Measurements from ENCODE around the gene MOGAT2.

DNA sequence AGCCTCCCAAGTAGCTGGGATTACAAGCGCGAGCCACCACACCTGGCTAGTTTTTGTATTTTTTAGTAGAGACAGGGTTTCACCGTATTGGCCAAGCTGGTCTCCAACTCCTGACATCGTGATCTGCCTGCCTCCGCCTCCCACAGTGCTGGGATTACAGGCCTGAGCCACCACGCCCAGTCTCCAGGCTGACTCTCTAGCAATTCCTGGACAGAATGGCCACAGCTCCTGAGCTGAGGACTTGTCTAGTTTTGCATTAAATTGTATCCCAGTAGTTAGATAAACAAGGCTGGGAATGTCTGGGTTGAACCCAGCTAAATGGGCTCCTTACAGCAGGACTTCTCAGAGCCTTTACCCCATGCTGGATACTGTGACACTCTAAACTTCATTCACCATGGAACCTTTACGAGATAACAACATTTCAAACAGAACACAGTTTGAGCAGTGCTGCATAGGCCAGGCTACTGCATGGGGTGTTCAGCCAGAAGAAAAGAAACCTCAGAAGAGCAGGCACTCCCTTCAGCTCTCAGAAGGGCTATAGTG, 13.9 kb upstream of the MOGAT2 start:
- TF ChIP-seq, protein P1, sequence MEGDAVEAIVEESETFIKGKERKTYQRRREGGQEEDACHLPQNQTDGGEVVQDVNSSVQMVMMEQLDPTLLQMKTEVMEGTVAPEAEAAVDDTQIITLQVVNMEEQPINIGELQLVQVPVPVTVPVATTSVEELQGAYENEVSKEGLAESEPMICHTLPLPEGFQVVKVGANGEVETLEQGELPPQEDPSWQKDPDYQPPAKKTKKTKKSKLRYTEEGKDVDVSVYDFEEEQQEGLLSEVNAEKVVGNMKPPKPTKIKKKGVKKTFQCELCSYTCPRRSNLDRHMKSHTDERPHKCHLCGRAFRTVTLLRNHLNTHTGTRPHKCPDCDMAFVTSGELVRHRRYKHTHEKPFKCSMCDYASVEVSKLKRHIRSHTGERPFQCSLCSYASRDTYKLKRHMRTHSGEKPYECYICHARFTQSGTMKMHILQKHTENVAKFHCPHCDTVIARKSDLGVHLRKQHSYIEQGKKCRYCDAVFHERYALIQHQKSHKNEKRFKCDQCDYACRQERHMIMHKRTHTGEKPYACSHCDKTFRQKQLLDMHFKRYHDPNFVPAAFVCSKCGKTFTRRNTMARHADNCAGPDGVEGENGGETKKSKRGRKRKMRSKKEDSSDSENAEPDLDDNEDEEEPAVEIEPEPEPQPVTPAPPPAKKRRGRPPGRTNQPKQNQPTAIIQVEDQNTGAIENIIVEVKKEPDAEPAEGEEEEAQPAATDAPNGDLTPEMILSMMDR (IDR thresholded peaks at IDR 0.05), result no peak
- TF ChIP-seq POLR2A (IDR thresholded peaks at IDR 0.05), result no peak

All from testis (tissue), 2 donors.